Gastrocnemius medialis (tissue), 4 donors: ENCODE measurements around the gene HYDIN.
"Not testable (repeated sequence)": the region's sequence is repeated elsewhere in the genome, so short reads cannot be mapped to it uniquely, and the experiment has no call there.

Source experiments
- CTCF ChIP-seq, 5 experiments: fragments of 450-650 bp in 3 of 5; fragments of 200-600 bp in 2 of 5; sonication (generic) in 2 of 5; IDR thresholded peaks in 4 of 5; conservative IDR thresholded peaks in 1 of 5; 1 replicate in 4 of 5; 2 replicates in 1 of 5; pipeline ENCODE4 v1.5.1; 2016 to 2019; ENCODE audit warnings: antibody characterized with exemption in 5 of 5, mild to moderate bottlenecking in 3 of 5, moderate library complexity in 3 of 5
- POLR2A ChIP-seq, 2 donors: fragments of 450-650 bp; IDR thresholded peaks; one replicate each; pipeline ENCODE4 v1.6.1; 2017; ENCODE audit warnings: antibody characterized with exemption in 2 of 2, mild to moderate bottlenecking in 2 of 2, moderate library complexity in 2 of 2

- TF ChIP-seq CTCF (IDR thresholded peaks at IDR 0.05 in 4 of 5, conservative IDR thresholded peaks at IDR 0.05 in 1 of 5); POLR2A (IDR thresholded peaks at IDR 0.05): not testable (repeated sequence)
Measured at GRCh38 chr16:71110565-71110964, 120.0 kb downstream of the HYDIN start.
